HUES64 (cell line): ENCODE data around the gene ST6GALNAC2.
"Not testable (repeated sequence)": the region's sequence is repeated elsewhere in the genome, so short reads cannot be mapped to it uniquely, and the experiment has no call there.

Experiments
- H3K27ac ChIP-seq: 2 replicates; pipeline ENCODE4 v1.7.0; 2013; ENCODE audit warnings: low read depth, low read length, inconsistent platforms
- H3K27me3 ChIP-seq: 2 replicates; pipeline ENCODE4 v1.6.1; 2013; ENCODE audit warnings: mild to moderate bottlenecking, low read length; ENCODE audit not compliant: insufficient read depth
- H3K36me3 ChIP-seq: 2 replicates; pipeline ENCODE4 v1.6.1; 2013; ENCODE audit warnings: mild to moderate bottlenecking, low read length; ENCODE audit not compliant: insufficient read depth
- H3K4me1 ChIP-seq: 2 replicates; pipeline ENCODE4 v1.6.1; 2013; ENCODE audit warnings: mild to moderate bottlenecking, low read length, moderate library complexity; ENCODE audit not compliant: insufficient read depth
- H3K4me3 ChIP-seq: 2 replicates; pipeline ENCODE4 v1.5.1; 2013; ENCODE audit warnings: mild to moderate bottlenecking, low read length, moderate library complexity
- H3K9ac ChIP-seq: 2 replicates; pipeline ENCODE4 v1.6.1; 2013; ENCODE audit warnings: mild to moderate bottlenecking, low read depth, low read length
- H3K9me3 ChIP-seq: 2 replicates; pipeline ENCODE4 v1.6.1; 2013; ENCODE audit warnings: low read depth, low read length; ENCODE audit not compliant: insufficient read depth
- WGBS: fragments of 150-250, 120-280 bp; methylation state at CpG from one replicate; pipeline ENCODE4 v1.1.7; 2013; ENCODE audit warnings: missing lambda C conversion rate; 5-methylcytosine and 5-hydroxymethylcytosine counted together

Gene ST6GALNAC2

GRCh38 chr17:76614912-76615617, 29.4 kb upstream of the ST6GALNAC2 start:
- Histone ChIP-seq H3K27ac (no peak overlapping the region), H3K9me3 (peaks cover 16% of the 10 kb centered on the region; the same call in 1 of the 2 replicates), H3K9ac (no peak overlapping the region), H3K27me3 (no peaks in the 10 kb centered on the region), H3K36me3 (no peaks in the 10 kb centered on the region), H3K4me3 (no peak overlapping the region), H3K4me1 (no peaks in the 10 kb centered on the region)
- 91% methylated on average over 28 of the region's 28 CpGs for WGBS

DNA sequence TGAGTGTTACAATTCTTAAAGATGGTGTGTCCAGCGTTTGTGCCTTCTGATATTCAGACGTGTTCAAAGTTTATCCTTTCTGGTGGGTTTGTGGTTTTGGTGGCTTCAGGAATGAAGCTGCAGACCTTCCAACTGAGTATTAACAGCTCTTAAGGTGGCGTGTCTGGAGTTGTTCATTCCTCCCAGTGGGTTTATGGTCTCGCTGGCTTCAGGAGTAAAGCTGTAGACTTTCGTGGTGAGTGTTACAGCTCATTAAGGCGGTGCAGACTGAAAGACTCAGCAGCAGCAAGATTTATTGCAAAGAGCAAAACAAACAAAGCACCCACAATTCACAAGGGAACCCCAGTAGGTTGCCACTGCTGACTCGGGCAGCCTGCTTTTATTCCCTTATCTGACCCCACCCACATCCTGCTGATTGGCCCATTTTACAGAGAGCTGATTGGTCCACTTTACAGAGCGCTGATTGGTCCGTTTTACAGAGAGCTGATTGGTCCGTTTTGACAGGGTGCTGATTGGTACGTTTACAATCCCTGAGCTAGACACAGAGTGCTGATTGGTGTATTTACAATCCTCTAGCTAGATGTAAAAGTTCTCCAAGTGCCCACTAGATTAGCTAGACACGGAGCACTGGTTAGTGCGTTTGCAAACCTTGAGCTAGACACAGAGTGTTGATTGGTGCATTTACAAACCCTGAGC, 28.6 kb upstream of the ST6GALNAC2 start:
- H3K4me1 ChIP-seq, H3K4me3 ChIP-seq, H3K27me3 ChIP-seq, H3K9ac ChIP-seq, H3K36me3 ChIP-seq, H3K27ac ChIP-seq: not testable (repeated sequence)
- WGBS = 88% methylated on average over 13 of the region's 13 CpGs
- H3K9me3 ChIP-seq = peaks cover 16% of the 10 kb centered on the region; the same call in 1 of the 2 replicates

GRCh38 chr17:76612977-76613851, 27.6 kb upstream of the ST6GALNAC2 start:
- WGBS = 70% methylated on average over 17 of the region's 17 CpGs
- Histone ChIP-seq H3K4me3 (no peak overlapping the region), H3K9ac (no peak overlapping the region), H3K36me3 (no peaks in the 10 kb centered on the region), H3K27me3 (no peaks in the 10 kb centered on the region), H3K9me3 (peaks cover 16% of the 10 kb centered on the region; the same call in 1 of the 2 replicates), H3K4me1 (no peaks in the 10 kb centered on the region), H3K27ac (no peak overlapping the region)

GRCh38 chr17:76612465-76612864, 26.8 kb upstream of the ST6GALNAC2 start:
- no peaks in the 10 kb centered on the region for H3K27me3 ChIP-seq
- 96% methylated on average over 4 of the region's 4 CpGs for WGBS
- no peak overlapping the region for H3K4me3 ChIP-seq
- peaks cover 16% of the 10 kb centered on the region; the same call in 1 of the 2 replicates for H3K9me3 ChIP-seq
- H3K9ac ChIP-seq = no peak overlapping the region
- H3K4me1 ChIP-seq = no peaks in the 10 kb centered on the region
- no peak overlapping the region for H3K27ac ChIP-seq
- H3K36me3 ChIP-seq = no peaks in the 10 kb centered on the region

GRCh38 chr17:76611758-76612157, 26.1 kb upstream of the ST6GALNAC2 start:
- no peak overlapping the region for H3K9ac ChIP-seq
- H3K27ac ChIP-seq = peak overlapping the region; percentile 82; the same call in 1 of the 2 replicates
- H3K4me3 ChIP-seq = no peak overlapping the region
- no peaks in the 10 kb centered on the region for H3K4me1 ChIP-seq
- WGBS = 94% methylated on average over 4 of the region's 4 CpGs
- no peaks in the 10 kb centered on the region for H3K27me3 ChIP-seq
- H3K36me3 ChIP-seq = no peaks in the 10 kb centered on the region
- peaks cover 16% of the 10 kb centered on the region; the same call in 1 of the 2 replicates for H3K9me3 ChIP-seq

DNA sequence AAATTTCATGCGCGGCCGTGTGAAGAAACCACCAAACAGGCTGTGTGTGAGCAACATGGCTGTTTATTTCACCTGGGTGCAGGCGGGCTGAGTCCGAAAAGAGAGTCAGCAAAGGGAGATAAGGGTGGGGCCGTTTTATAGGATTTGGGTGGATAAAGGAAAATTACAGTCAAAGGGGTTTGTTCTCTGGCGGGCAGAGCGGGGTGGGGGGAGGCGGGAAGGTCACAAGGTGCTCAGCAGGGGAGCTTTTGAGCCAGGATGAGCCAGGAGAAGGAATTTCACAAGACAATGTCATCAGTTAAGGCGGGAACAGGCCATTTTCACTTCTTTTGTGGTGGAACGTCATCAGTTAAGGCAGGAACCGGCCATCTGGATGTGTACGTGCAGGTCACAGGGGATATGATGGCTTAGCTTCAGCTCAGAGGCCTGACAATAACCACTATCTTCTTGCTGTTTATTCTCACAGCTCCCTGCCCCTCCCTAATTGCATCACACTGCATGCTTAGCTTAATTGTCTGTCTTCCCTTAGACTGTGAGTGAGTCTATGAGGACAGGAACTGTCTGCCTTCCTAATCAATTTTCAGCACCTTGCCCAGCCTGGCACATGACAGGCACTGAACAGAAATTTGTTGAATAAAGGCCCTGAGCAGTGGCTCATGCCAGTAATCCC, 25.6 kb upstream of the ST6GALNAC2 start:
- H3K4me1 ChIP-seq, H3K27me3 ChIP-seq, H3K36me3 ChIP-seq, H3K4me3 ChIP-seq, H3K9ac ChIP-seq: not testable (repeated sequence)
- WGBS = 56% methylated on average over 9 of the region's 13 CpGs
- Histone ChIP-seq H3K9me3 (peaks cover 16% of the 10 kb centered on the region; the same call in 1 of the 2 replicates), H3K27ac (peak overlapping the region; percentile 82; the same call in 1 of the 2 replicates)

GRCh38 chr17:76606685-76607084, 21.0 kb upstream of the ST6GALNAC2 start:
- H3K36me3 ChIP-seq, H3K27ac ChIP-seq, H3K4me3 ChIP-seq, H3K9ac ChIP-seq, H3K27me3 ChIP-seq, H3K4me1 ChIP-seq, H3K9me3 ChIP-seq: not testable (repeated sequence)
- WGBS = 59% methylated on average over 1 of the region's 1 CpG

GRCh38 chr17:76601065-76601464, 15.4 kb upstream of the ST6GALNAC2 start:
- Histone ChIP-seq H3K9me3 (no peaks in the 10 kb centered on the region), H3K4me3 (no peak overlapping the region), H3K27me3 (no peaks in the 10 kb centered on the region), H3K4me1 (peaks cover 15% of the 10 kb centered on the region; the same call in 1 of the 2 replicates), H3K9ac (no peak overlapping the region), H3K27ac (peak overlapping the region; percentile 11; the same call in 1 of the 2 replicates), H3K36me3 (no peaks in the 10 kb centered on the region)
- 89% methylated on average over 8 of the region's 8 CpGs for WGBS

DNA sequence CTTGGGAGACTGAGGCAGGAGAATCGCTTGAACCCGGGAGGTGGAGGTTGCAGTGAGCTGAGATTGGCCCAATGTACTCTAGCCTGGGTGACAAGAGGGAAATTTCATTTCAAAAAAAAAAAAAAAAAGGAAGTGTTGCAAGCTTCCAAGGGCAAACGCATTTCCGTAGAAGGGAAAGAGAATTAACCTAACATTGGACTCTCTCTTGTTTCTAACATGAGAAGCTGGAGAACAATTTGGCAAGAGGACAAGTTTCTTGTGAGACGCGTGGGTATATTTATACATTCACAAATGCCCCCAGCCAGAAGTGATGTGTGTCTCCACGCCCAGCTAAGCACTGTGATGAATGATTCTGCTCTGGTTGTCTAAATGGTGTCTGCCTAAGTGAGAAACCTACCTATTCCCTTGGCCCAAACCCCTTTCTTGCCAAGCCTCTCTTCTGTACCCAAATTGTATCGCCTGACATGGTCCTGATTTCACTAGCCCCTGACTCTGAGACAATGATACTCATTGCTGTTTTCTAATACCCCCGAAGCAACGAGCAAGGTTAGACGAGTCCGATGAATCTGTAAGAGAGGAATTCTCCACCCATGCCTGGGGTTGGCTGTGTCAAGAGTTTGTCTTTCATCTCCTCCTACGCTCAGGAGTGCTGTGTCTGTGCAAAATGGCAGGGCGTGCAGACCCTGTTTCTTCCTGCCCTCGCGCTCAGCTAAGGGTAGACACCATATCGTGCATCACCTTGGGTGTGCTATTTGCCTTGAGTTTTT, 14.2 kb upstream of the ST6GALNAC2 start:
- no peak overlapping the region for H3K9ac ChIP-seq
- no peaks in the 10 kb centered on the region for H3K9me3 ChIP-seq
- H3K27ac ChIP-seq = no peak overlapping the region
- WGBS = 96% methylated on average over 17 of the region's 17 CpGs
- no peak overlapping the region for H3K4me3 ChIP-seq
- H3K27me3 ChIP-seq = no peaks in the 10 kb centered on the region
- no peaks in the 10 kb centered on the region for H3K36me3 ChIP-seq
- peaks cover 12% of the 10 kb centered on the region; the same call in 1 of the 2 replicates for H3K4me1 ChIP-seq

DNA sequence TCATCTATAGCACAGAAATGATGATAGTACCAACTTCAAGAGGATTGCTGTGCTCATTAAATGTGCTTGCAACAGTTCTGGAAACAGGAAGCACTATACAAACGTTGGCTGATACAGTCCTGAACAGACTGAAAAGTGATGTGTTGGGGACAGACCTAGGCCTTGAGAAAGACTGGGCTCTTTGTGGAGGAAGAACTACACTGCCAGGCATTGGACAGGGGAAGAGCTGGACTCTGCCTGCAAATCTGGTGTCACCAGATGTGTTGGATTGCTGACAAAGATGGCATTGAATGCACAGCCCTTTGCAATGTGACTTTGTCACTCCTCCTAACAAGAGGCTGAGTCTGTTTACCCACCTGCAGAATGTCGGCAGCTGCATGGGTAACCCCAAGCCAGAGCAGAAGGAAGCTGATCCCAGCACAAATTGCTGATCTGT, 12.4 kb upstream of the ST6GALNAC2 start:
- WGBS = 83% methylated on average over 2 of the region's 2 CpGs
- Histone ChIP-seq H3K9ac (no peak overlapping the region), H3K27me3 (no peaks in the 10 kb centered on the region), H3K27ac (no peak overlapping the region), H3K9me3 (no peaks in the 10 kb centered on the region), H3K4me1 (peaks cover 12% of the 10 kb centered on the region; the same call in 1 of the 2 replicates), H3K36me3 (no peaks in the 10 kb centered on the region), H3K4me3 (no peak overlapping the region)
